Stomach (tissue), 4 donors: ENCODE data around the gene GKN1.

Experiments used
- CTCF ChIP-seq, 7 experiments: fragments of 450-650 bp in 4 of 7; fragments of 200-600 bp in 3 of 7; sonication (generic) in 3 of 7; IDR thresholded peaks; one replicate each; pipeline ENCODE4 v1.5.1; 2016 to 2019; ENCODE audit warnings: antibody characterized with exemption in 7 of 7, control low read depth in 2 of 7, mild to moderate bottlenecking in 1 of 7
- EP300 ChIP-seq: sonication (generic); formaldehyde crosslinking; IDR thresholded peaks from one replicate; pipeline ENCODE4 v1.6.1; 2017; ENCODE audit warnings: antibody characterized with exemption
- POLR2A ChIP-seq, 4 donors: fragments of 450-650 bp; IDR thresholded peaks; one replicate each; pipeline ENCODE4 v1.6.1; 2016; ENCODE audit warnings: antibody characterized with exemption in 4 of 4, control low read depth in 2 of 4, mild to moderate bottlenecking in 1 of 4, moderate library complexity in 1 of 4
- POLR2AphosphoS5 ChIP-seq, 3 donors: sonication (generic); formaldehyde crosslinking; IDR thresholded peaks; one replicate each; pipeline ENCODE4 v1.6.1; 2016; ENCODE audit warnings: antibody characterized with exemption in 3 of 3

GRCh38 chr2:68992341-68992740, 17.9 kb downstream of the GKN1 start:
- TF ChIP-seq CTCF (IDR thresholded peaks at IDR 0.05) (no peak), POLR2AphosphoS5 (IDR thresholded peaks at IDR 0.05) (no peak), POLR2A (IDR thresholded peaks at IDR 0.05) (no peak), EP300 (no peak)
